ENCODE measurements around the gene RPP14.
A peak's percentile ranks its signal among the peaks of the same experiment; 100 is the strongest.
"Not testable (repeated sequence)": the region's sequence is repeated elsewhere in the genome, so short reads cannot be mapped to it uniquely, and the experiment has no call there.

The RPP14 gene

DNA sequence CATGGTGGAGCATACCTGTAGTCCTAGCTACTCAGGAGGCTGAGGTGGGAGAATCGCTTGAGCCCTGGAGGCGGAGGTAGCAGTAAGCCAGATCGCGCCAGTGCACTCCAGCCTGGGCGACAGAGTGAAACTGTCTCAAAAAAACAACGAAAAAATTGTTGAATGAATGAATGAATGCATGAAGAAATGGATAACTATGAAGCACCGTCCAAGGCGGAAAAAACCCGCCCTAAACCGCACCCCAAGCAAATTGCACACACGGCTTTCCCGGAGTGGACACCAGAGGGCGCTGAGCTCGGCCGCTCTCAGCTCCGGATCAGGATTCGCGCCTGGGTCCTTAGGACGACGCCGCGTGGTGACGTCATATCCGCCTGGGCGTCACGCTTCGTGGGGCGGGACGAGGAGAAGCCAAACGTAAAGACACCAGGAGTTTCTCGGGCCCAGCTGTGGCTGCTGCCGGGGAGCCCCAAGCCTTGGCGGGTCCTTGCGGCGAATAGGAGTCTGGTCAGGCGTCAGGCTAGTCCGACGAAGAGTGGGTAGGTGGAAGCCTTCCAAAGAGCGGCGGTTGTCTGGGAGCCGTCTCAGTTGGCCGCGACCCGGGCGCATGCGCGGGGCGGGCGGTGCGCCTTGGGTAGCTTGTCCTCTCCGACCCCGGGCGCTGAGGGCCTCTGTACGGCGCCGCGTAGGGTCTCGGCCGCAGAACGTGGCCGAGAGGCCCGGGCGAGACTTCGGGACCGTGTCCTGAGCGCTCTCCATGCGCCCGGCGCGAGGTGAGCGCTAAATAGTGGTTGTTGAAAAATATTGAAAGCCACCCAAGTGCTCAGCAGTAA, at the start of gene RPP14, which contains the start of gene HTD2:
Gene RPP14 (plus strand): TSS at position 364 of the 830 bp plus-strand sequence. CDS start 4,085 bp downstream, outside the sequence.
Gene HTD2 (plus strand): TSS at position 639 of the 830 bp plus-strand sequence. CDS start 11,094 bp downstream, outside the sequence.
- peak; percentile 98 to 99 for DNase-seq (ENCODE audit: low read depth in 1 of 2, low spot score in 1 of 2)

DNA sequence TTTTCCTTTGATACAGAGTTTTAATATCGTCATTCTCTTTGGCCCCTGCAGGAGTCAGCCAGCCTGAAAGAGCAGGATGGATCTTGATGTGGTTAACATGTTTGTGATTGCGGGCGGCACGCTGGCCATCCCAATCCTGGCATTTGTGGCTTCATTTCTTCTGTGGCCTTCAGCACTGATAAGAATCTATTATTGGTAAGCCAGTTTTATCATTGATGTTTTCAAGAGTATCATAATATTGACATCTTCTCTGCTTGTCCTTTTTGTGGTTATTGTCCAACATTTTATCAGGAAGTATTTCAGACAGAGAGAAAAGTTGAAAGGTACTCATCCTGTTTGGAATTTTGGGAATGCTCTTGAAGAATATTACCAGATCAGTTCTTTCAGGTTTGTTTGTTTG, 49.5 kb upstream of the RPP14 start:
- no peak for DNase-seq (ENCODE audit: low read depth in 1 of 2, low spot score in 1 of 2)

DNA sequence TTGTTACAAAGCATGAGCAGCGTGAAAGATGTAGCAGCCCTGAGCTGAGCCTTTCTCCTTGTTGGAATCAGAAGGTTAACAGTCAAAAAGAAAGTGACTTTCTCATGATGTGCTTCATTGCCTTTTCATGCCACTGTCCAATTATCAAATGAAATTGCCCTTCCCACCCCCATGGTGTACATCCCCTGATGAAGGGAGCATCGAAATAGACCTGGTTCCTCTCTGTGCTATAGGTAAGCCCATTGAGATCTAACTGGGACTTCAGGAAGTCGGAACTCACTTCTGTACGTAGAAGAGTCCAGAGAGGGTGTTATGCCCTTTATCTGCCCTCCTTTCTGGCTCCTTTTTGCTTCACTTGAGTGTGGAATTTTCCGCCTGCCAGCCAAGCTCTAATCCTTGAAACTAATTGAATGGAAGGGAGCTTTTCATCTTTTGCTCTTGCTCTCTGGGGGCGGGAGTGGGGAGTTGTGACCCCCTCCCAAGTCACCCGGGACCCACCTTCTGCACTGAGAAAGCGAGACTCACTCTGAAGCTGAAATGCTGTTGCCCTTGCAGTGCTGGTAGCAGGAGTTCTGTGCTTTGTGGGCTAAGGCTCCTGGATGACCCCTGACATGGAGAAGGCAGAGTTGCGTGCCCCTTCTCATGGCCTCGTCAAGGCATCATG, 47.5 kb upstream of the RPP14 start:
- DNase-seq (ENCODE audit: low read depth in 1 of 2, low spot score in 1 of 2): no peak

DNA sequence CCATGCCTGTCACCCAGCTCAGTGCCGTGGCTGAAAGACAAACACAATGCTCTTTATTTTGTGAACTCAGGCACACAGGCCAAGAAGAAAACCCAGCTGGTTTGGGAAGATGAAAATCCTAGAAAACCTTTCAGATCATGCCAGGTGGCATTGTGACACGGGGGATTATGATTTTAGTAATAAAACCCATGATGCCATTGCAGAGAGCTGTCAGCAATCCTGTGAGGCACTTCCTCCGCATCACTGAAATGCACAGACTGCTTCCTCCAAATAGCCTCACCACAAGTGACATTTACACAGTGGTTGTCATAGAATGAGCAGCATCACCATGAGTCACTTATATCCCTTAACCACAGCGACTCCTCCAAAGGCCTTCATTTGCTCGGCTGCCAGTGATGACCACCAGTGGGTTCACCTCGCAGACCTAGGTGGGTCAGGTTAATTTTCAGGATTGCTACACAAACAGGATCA, 45.7 kb upstream of the RPP14 start:
- no peak for DNase-seq (ENCODE audit: low read depth in 1 of 2, low spot score in 1 of 2)

DNA sequence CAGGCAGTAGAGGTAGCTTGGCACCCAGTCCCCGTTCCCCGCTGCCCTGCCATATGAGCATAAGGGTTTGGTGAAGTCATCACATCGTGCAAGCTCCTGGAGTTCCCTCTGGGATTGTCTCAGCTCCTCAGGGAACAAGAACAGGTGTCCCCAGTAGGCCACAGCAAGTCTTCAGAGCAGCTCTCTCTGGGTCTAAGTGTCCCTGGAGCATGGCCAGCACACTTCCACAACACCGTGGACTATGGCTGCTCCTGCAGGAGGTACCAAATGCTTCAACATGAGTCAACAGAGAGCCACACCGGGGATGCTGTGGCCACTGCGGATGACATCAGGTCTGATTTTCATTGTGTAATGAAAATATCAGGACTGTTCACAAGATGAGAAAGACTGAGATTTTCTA, 45.3 kb upstream of the RPP14 start:
- no peak for DNase-seq (ENCODE audit: low read depth in 1 of 2, low spot score in 1 of 2)

DNA sequence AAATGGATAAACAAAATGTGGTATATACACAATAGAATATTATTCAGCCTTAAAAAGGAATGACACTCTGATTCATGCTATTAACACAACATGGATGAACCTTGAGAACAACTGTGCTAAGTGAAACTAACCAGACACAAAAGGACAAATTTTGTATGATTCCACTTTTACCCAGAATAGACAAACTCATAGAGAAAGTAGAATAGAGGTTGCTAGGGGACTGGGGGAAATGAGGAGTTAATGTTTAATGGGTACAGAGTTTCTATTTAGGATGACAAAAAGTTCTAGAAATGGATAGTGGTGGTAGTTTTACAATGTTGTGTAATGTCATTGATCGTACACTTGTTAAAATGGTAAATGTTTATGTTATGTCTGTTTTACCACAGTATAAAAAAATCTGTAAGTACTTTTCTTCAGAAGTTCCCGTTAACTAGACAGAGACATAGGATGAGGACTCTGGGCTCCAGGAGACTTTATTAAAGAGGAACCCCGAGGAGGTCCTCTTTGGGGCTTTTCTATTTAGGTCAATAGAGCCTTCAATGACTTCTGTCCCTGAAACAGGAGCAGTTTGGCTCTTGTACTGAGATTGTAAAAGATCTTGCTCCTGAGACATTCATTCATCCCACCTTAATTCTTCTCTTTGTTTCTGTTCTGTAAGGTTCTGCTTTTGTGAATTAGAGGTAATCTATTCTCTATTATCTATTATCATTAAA, 43.9 kb upstream of the RPP14 start:
- no peak for DNase-seq (ENCODE audit: low read depth in 1 of 2, low spot score in 1 of 2)

DNA sequence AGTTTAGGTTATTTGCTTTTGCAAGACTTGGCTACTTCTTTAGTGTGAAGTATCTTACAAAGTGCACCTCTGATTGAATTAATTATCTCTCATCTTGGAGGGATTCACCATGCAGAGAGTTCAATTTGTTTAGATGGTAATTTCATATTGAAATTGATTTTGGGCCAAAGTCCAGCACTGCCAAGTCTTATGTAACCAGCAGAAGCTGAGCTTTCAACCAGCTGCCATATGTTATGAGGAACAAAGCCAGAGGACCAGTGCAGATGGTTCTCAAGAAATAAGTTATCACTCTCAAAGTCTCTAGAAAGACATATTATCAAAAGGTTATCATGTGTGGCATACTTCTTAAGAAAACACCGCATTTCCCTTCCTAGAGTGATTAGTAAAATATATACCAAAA, 39.5 kb upstream of the RPP14 start:
- DNase-seq (ENCODE audit: low read depth in 1 of 2, low spot score in 1 of 2): no peak

DNA sequence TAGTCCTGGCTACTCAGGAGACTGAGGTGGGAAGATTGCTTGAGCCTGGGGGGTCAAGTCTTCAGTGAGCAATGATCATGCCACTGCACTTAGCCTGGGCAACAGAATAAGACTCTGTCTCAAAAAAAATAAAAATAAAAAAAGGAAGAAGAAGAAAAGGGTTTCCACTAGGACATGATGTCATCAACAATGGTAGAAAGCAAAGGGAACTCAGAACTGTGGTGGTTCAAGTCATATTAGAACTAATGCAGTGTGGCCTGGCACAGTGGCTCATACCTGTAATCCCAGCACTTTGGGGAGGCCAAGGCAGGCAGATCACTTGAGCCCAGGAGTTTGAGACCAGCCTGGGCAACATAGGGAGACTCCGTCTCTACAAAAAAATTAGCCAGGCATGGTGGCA, 38.5 kb upstream of the RPP14 start:
- not testable (repeated sequence) for DNase-seq (ENCODE audit: low read depth in 1 of 2, low spot score in 1 of 2)

DNA sequence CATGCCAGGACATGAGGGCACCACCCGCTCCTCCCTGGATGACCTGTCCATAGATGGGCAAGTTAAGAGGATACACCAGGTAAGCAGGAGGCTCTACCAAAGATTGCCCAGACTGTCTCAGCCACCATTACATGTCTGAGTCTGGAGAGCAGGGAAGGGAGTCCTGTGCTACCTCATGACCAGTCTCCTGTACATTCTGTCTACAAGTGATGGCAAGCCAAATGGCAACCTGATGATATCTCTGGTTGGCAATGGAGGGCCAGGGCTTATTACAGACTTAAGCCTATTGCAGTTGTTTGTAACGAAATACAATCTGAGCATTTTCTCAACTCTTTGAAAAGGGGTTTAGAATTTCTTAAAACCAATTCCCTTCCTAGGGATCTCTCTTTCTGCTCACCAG, 36.7 kb upstream of the RPP14 start:
- DNase-seq (ENCODE audit: low read depth in 1 of 2, low spot score in 1 of 2): no peak

DNA sequence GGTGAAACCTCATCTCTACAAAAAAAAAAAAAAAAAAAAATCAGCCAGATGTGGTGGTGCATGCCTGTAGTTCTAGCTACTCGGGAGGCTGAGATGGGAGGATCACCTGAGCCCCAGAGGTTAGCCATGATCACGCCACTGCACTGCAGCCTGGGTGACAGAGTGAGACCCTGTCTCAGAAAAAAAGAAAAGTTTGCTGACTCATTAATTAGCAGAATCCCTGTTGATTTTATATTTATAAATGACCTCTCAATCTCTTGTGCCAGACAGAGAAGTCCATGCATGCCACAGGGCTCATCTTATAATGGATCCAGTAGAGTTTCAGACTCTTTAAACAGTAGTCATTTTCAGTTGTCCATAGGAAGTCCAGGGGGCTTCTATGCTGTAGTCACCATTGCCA, 35.6 kb upstream of the RPP14 start:
- DNase-seq (ENCODE audit: low read depth in 1 of 2, low spot score in 1 of 2): no peak

DNA sequence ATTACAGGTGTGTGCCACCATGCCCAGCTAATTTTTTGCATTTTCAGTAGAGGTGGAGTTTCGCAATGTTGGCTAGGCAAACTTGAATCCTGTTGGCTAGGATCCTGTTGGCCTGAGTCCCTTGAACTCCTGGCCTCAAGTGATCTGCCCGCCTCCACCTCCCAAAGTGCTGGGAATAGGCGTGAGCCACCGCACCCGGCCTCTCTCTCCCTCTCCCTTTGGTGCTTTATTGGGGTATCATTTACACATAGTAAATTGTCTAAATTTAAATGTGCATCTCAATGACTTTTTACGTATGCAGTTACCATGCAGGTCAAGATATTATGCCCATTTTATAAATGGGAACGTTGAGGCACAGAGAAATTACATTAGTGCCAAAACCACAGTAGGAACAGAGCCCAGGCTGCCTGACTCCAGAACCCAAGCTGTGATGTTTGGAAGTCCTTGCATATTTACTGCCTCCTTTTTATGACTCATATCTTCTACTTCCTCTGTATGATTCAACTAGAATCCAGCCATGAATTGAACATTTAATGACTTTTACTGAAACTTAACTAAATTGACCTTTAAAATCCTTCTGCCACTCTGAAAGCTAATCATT, 34.0 kb upstream of the RPP14 start:
- no peak for DNase-seq (ENCODE audit: low read depth in 1 of 2, low spot score in 1 of 2)

DNA sequence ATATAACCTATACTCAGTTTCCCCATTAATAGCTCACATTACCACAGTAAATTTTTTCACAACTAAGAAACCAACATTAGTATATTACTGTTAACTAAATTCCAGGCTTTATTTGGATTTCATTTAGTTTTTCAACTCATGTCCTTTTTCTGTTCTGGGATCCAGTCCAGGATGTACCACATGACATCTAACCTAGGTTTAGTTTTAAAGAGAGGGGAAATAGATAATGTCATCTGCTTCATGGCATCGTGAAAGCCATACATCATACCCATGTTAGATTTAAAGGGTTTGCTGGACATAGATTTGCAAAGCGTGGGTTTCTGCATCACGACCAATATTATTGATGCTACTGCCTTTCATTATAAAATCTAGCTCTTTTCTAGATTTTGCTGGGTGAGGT, 33.2 kb upstream of the RPP14 start:
- DNase-seq (ENCODE audit: low read depth in 1 of 2, low spot score in 1 of 2): no peak

DNA sequence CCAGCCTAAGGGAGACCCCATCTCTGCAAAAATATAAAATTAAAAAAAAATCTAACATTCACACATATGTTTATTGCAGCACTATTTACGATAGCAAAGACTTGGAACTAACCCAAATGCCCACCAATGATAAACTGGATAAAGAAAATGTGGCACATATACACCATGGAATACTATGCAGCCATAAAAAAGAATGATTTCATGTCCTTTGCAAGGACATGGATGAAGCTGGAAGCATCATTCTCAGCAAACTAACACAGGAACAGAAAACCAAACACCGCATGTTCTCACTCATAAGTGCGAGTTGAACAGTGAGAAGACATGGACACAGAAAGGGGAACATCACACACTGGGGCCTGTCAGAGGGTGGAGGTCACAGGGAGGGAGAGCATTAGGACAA, 32.7 kb upstream of the RPP14 start:
- DNase-seq (ENCODE audit: low read depth in 1 of 2, low spot score in 1 of 2): not testable (repeated sequence)

DNA sequence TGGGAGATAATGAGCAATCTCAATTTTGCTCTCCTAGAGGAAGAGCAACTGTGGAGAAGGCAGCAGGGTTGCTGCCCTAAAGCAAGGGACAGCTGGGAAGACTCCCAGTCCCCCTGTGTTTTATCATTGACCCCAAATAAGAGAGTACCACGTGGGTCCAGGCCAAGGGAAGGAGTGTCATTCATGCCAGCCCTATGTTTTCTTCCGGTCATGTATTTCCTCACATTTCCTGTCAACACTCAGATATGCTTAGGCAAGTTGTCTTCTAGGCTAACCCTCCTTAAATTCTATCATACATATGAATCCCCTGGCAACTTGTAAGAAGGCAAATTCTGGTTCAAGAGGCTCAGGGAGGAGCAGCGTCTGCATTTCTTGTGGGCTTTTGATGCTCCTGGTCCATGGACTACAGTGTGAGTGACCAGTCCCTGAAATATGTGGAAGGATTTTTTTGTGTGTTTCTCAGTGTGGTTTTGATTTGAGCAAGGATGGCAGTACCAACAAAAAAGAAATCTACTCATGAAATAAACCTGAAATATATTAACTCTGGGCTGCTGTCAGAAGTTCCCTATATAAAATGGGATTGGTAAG, 31.9 kb upstream of the RPP14 start:
- DNase-seq (ENCODE audit: low read depth in 1 of 2, low spot score in 1 of 2): no peak

DNA sequence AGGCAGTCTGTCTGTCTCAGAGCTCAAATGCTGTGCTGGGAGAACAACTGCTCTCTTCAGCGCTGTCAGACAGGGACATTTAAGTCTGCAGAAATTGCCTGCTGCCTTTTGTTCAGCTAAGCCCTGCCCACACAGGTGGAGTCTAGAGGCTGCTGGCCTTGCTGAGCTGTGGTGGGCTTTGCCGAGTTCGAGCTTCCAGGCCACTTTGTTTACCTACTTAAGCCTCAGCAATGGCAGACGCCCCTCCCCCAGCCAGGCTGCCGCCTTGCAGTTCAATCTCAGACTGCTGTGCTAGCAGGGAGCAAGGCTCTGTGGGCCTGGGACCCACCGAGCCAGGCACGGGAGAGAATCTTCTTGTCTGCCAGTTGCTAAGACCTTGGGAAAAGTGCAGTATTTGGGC, 25.0 kb upstream of the RPP14 start:
- DNase-seq (ENCODE audit: low read depth in 1 of 2, low spot score in 1 of 2): no peak

DNA sequence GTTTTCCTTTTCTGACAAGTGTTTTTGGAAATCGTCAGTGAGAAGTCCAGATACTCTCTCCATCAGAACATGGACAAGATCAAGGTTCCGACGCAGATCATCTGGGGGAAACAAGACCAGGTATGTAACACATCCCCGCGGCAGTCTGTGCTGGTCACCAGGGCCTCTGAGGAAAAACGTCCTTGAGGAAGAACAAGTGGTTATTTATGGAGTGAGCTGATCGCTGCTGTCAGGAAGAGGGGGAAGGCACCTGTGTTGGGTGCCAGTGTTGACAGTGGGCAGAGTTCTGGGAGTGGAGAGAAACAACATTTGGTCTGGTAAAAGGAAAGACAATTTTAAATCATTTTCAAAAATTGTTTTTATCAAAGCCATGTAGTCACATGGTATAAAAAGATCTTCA, 20.7 kb upstream of the RPP14 start:
- DNase-seq (ENCODE audit: low read depth in 1 of 2, low spot score in 1 of 2): no peak

DNA sequence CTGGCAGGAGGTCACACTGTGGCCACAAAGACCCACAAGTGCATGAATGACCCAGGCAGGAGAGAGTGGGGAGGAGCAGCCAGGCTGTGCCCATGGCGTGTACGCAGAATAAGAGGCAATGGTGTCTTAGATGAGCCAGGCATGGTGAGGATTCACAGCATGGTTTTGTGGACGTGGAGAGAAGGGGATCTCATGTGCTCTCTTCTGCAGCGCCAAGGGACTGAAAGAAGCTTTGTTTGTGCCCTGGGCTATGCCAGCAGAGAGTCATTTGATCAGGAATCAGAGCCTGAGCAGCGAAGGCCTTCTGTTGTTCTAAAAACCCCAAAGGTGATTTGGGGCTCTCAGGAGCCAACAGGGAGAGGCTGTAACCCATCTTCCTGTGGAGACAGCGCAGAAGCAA, 18.7 kb upstream of the RPP14 start:
- no peak for DNase-seq (ENCODE audit: low read depth in 1 of 2, low spot score in 1 of 2)

DNA sequence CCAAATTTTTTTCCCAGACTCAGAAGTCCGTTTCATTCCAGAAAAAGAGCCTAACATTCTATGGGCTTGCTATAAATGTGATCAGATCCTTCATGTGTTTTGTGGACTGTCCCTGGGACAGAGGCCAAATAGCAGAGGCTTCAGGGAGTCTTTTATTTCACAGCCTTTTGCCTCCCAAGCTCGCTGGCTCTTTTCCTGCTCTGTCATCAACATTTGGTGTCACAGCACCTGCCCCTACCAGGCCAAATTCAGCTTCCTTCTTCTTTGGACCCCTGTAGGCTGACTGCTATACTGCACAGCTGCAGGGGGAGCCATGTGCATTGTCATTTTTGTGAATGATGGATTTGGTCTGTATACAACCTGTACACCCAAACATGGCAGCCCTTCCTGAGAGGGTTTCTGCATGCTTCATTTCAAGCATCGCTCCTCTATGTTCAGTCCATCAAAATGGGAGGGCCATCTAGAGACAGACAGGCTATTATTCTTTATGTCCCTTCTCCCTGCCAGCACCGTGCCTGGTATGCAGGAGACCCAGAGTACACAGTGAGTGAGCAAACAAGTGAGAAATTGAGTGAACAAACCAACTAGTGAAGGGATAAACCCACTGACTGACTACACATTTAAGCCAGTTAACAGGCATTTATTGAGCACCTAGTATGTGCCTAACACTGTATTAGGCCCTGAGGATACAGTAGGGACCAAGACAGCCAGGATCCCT, 17.9 kb upstream of the RPP14 start:
- DNase-seq (ENCODE audit: low read depth in 1 of 2, low spot score in 1 of 2): no peak

DNA sequence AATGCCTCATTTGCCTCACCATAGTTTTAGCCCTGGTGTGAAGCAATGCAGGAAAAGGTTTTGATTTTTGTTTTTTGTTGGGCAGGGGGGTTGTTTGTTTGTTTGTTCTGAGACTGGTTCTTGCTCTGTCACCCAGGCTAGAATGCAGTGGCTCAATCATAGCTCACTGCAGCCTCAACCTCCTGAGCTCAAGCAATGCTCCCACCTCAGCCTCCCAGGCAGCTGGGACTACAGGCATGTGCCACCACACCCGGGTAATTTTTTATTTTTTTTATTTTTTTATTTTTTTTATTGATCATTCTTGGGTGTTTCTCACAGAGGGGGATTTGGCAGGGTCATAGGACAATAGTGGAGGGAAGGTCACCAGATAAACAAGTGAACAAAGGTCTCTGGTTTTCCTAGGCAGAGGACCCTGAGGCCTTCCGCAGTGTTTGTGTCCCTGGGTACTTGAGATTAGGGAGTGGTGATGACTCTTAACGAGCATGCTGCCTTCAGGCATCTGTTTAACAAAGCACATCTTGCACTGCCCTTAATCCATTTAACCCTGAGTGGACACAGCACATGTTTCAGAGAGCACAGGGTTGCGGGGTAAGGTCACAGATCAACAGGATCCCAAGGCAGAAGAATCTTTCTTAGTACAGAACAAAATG, 17.0 kb upstream of the RPP14 start:
- DNase-seq (ENCODE audit: low read depth in 1 of 2, low spot score in 1 of 2): not testable (repeated sequence)

DNA sequence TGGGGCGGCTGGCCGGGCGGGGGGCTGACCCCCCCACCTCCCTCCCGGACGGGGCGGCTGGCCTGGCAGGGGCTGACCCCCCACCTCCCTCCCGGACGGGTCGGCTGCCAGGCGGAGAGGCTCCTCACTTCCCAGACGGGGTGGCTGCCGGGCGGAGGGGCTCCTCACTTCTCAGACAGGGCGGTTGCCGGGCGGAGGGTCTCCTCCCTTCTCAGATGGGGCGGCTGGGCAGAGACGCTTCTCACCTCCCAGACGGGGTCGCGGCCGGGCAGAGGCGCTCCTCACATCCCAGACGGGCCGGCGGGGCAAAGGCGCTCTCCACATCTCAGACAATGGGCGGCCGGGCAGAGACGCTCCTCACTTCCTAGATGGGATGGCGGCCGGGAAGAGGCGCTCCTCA, 15.6 kb upstream of the RPP14 start:
- not testable (repeated sequence) for DNase-seq (ENCODE audit: low read depth in 1 of 2, low spot score in 1 of 2)

Data from activated CD4-positive, alpha-beta T cell treated with anti-CD3 and anti-CD28 coated beads, Interleukin-2, amount 50 U/mL, for 24 hours (primary cell).